ENCODE results near the gene LYPLAL1. TPM values are rescaled to one million over a fixed set of nuclear protein-coding genes. Genes with fewer than 3 reads are reported as not detected.

LYPLAL1 gene
- total RNA-seq, 1 experiment from 2014 or later: 40.0 TPM

DNA sequence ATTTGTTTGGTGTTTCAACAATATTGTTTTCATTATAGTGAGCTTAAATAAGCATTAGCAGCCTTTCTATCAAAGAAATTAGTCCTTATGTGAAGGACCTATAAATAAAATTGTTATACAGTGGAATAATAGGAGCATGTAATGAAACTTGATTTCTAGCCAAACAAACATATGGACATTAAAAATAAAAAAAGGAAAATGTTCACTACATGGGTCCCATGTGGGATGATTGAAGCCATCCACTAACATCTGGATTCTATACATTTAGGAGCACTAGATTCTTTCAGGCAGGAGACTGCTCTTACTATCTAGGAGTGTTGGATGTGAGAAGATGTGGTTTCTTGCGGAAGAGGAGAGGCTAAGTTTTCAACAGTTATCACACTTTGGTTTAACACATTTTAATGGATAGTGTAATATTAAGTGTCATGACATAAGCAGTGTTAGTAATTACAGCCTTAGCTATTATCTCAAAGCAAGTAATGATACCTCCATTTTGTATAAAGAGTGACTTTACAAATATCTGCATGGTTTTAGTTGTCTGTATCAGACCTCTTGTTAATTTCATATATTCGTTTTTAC lies 62.3 kb downstream of the LYPLAL1 start:
- BruUV-seq (replicated peaks): no TSS peak
- CTCF ChIA-PET: no interaction called here

GRCh38 chr1:219236933-219237610 lies 63.4 kb downstream of the LYPLAL1 start:
- DNase-seq (ENCODE audit: low read depth, low spot score) (no peak), ATAC-seq (no peak)
- ChIA-PET RAD21 (ENCODE audit: low non-redundant PET in 1 of 2, low total read pairs in 2 of 2, uncharacterized antibody in 2 of 2, unreplicated experiment in 2 of 2) (no interaction called here), POLR2A (no interaction called here), CTCF (no interaction called here)
- H4K20me1 ChIP-seq (ENCODE audit: insufficient read depth): no peaks in the 10 kb centered on the region
- no peaks in the 10 kb centered on the region for H3K9me3 ChIP-seq (ENCODE audit: control insufficient read depth in 1 of 2, insufficient read depth in 1 of 2, low read depth in 1 of 2, low read length in 2 of 2)
- H3K4me3 ChIP-seq (replicated peaks in 1 of 2; ENCODE audit: low read depth in 1 of 2, low read length in 2 of 2): no peak overlapping the region
- H3K27ac ChIP-seq (ENCODE audit: low read depth, low read length): no peak overlapping the region
- no peaks in the 10 kb centered on the region for H3K9me2 ChIP-seq (ENCODE audit: insufficient read depth)
- no peak overlapping the region for H3K9ac ChIP-seq (ENCODE audit: low read length)
- H2AFZ ChIP-seq (ENCODE audit: low read depth, low read length, poor library complexity, severe bottlenecking): no peak overlapping the region
- no TSS peak for BruUV-seq (replicated peaks)
- H3K79me2 ChIP-seq (ENCODE audit: insufficient read depth, low read length): no peaks in the 10 kb centered on the region
- intact Hi-C loops (cut with micrococcal nuclease): no loop called here
- H3K27me3 ChIP-seq (ENCODE audit: insufficient read depth, low read length): no peaks in the 10 kb centered on the region
- H3K4me1 ChIP-seq (ENCODE audit: control insufficient read depth in 1 of 2, insufficient read depth in 2 of 2, low read length in 2 of 2): no peaks in the 10 kb centered on the region
- no peaks in the 10 kb centered on the region for H3K36me3 ChIP-seq (ENCODE audit: control insufficient read depth in 1 of 2, insufficient read depth in 2 of 2, low read length in 2 of 2)
- H3K4me2 ChIP-seq (ENCODE audit: low read length): no peak overlapping the region
- TF ChIP-seq EZH2 (IDR thresholded peaks at IDR 0.05): no peak

More for the DNA sequence above, 62.3 kb downstream of the LYPLAL1 start:
- no peak overlapping the region for H3K4me3 ChIP-seq (replicated peaks in 1 of 2; ENCODE audit: low read depth in 1 of 2, low read length in 2 of 2)
- RAD21 ChIA-PET (ENCODE audit: low non-redundant PET in 1 of 2, low total read pairs in 2 of 2, uncharacterized antibody in 2 of 2, unreplicated experiment in 2 of 2): no interaction called here
- H3K9ac ChIP-seq (ENCODE audit: low read length): no peak overlapping the region
- H3K9me3 ChIP-seq (ENCODE audit: control insufficient read depth in 1 of 2, insufficient read depth in 1 of 2, low read depth in 1 of 2, low read length in 2 of 2): no peaks in the 10 kb centered on the region
- no peaks in the 10 kb centered on the region for H3K4me1 ChIP-seq (ENCODE audit: control insufficient read depth in 1 of 2, insufficient read depth in 2 of 2, low read length in 2 of 2)
- TF ChIP-seq SP1 (IDR thresholded peaks at IDR 0.05; ENCODE audit: low read depth) (no peak), SRF (IDR thresholded peaks at IDR 0.05; ENCODE audit: low read depth) (no peak), EZH2phosphoT487 (IDR thresholded peaks at IDR 0.05; ENCODE audit: borderline replicate concordance) (no peak), ELF1 (IDR thresholded peaks at IDR 0.05; ENCODE audit: borderline replicate concordance, low read depth) (no peak), TCF7L2 (IDR thresholded peaks at IDR 0.05; ENCODE audit: borderline replicate concordance, extremely low read depth, insufficient read depth, insufficient read length) (no peak), SIN3A (IDR thresholded peaks at IDR 0.05; ENCODE audit: low read depth) (no peak), ZFX (IDR thresholded peaks at IDR 0.05) (no peak), EGR1 (IDR thresholded peaks at IDR 0.05; ENCODE audit: low read depth) (no peak), ZNF274 (IDR thresholded peaks at IDR 0.05; ENCODE audit: low read depth, low read length) (no peak), CBX3 (IDR thresholded peaks at IDR 0.05; ENCODE audit: low read depth) (no peak), POLR2A (IDR thresholded peaks at IDR 0.05; ENCODE audit: borderline replicate concordance, extremely low read depth, insufficient read depth, insufficient read length) (no peak)
- TF ChIP-seq, protein P1, sequence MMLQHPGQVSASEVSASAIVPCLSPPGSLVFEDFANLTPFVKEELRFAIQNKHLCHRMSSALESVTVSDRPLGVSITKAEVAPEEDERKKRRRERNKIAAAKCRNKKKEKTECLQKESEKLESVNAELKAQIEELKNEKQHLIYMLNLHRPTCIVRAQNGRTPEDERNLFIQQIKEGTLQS (IDR thresholded peaks at IDR 0.05): no peak
- no peak overlapping the region for H2AFZ ChIP-seq (ENCODE audit: low read depth, low read length, poor library complexity, severe bottlenecking)
- intact Hi-C loops (cut with micrococcal nuclease): no loop called here
- DNase-seq (ENCODE audit: low read depth, low spot score): no peak
- no peaks in the 10 kb centered on the region for H3K36me3 ChIP-seq (ENCODE audit: control insufficient read depth in 1 of 2, insufficient read depth in 2 of 2, low read length in 2 of 2)
- no peaks in the 10 kb centered on the region for H4K20me1 ChIP-seq (ENCODE audit: insufficient read depth)
- no peaks in the 10 kb centered on the region for H3K27me3 ChIP-seq (ENCODE audit: insufficient read depth, low read length)
- POLR2A ChIA-PET: no interaction called here
- no peak overlapping the region for H3K27ac ChIP-seq (ENCODE audit: low read depth, low read length)
- no peak for ATAC-seq
- H3K79me2 ChIP-seq (ENCODE audit: insufficient read depth, low read length): no peaks in the 10 kb centered on the region
- no peaks in the 10 kb centered on the region for H3K9me2 ChIP-seq (ENCODE audit: insufficient read depth)
- no peak overlapping the region for H3K4me2 ChIP-seq (ENCODE audit: low read length)
